ENCODE measurements around the gene ITIH4.

Gene ITIH4

GRCh38 chr3:52795298-52795900 is 35.1 kb downstream of the ITIH4 start:
- no peak for DNase-seq

DNA sequence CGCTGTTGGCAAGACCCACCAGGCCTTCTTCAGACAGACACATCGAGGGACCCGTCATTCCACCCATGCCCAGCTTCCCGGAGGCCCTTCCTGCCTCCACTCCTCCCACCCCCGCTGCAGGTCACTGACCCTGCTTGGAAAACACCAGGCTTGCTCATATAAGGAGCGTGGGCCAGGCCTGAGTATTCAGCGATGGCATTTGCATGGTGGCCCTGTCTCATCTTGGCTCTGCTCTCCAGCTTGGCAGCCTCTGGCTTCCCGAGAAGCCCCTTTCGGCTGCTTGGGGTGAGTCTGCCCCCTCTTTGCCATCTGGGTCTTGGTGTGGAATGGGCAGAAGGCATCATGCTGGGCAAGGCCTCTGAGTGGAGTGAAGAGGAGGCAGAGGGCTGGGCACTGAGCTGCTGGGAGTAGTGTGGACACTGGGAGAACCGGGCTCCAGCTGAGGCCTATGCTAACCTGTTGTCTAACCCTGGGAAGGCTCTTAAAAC is 35.8 kb downstream of the ITIH4 start, which contains the start of gene ITIH3:
Gene ITIH3, plus strand, starts transcription at position 185 of the 488 bp plus-strand sequence. Its CDS starts 8 bp downstream, at position 193.
- DNase-seq: peak in 1 of 3 donors; percentile 17

DNA sequence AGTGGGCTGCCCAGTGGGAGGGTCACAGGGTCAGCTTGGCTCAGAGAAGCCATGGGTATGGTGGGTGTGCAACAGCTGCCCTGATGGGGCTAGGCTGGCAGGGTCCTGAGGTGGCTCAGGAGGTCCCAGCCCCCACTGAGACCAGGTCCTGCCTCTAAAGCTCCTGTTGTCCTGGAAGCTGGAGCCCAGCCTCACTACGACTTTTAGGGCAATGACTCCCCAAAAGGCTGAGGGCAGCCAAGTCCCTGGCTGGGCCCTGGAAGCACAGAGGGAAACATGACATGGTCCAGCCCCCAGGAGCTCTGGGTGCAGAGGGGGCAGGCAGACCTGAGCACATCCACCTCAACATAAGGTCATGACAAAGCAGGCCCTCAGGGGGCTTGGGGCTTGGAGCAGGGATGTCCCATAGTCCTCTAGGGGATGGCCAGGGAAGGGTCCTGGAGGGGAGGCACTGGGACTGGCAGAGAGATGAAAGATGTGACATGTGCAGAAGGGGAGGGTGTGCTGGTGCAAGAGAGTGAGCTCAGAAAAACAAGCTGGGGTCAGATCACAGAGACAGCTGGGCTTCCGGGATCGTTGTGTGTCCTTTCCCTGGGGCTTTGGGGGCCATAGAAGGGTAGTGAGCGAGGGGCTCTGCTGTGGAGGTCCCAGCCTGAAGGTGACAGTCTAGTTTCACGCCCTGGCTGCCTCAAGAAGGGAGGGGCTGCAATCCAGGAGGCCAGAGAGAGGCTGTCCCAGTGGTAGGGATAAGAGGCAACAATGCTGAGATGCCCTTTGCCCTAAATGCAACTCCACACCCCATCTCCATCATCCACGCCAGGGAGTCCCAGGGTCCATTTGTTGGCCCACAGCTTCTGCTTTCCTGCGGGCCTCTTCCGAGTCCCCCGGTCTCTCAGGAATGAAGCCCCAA is 36.5 kb downstream of the ITIH4 start:
- DNase-seq: no peak

DNA sequence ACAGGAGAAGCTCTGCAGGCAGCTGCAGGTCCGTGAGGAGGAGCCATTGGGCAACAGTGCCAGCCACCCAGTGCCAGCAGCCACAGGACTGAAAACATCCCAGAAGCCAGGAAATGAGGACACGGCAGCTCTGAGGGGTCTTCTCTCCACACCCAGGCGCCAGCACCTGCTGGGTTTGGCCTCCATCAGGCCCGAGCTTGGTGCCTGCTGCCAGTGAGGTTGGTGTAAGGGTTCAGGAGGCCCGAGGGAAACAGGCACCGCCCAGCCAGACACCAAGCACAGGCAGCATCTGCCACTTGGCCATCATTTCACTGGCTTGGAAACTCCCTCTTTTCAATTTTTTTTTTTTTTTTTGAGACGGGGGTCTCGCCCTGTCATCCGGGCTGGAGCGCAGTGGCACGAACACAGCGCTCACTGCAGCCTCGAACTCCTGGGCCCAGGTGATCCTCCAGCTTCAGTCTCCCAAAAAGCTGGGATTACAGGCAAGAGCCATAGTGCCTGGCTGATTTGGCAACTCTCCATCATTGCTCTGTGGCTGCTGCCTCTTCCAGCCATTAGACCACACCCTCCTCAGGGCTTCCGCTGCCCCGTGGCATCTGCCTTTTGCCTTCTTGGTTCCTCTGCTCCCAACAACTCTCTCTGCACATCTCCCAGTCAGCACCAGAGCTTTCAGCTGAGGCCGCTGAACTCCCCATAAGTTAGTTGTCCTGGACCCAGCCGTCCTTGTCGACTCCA is 37.3 kb downstream of the ITIH4 start:
- DNase-seq: no peak

DNA sequence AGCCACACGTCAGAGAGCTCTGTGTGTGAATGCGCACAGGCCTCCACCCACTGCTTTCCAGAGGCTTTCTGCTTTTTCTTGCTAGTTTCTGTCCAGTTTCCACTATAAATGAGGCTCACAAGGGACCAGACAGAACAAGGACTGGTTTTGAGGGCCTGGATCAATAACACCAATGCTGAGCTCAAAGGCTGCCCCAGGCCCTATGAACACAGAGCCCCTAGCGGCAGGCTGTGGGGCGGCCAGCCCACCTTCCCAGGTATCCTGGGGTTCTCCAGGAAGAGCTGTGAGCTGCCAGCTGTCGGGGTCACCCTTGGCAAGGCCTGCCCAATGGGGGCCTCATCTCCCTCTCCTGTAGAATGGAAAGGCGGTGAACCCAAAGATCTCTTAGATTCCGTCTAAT is 38.1 kb downstream of the ITIH4 start:
- no peak for DNase-seq

GRCh38 chr3:52791928-52792327 is 38.5 kb downstream of the ITIH4 start:
- DNase-seq: no peak

GRCh38 chr3:52791366-52791765 is 39.1 kb downstream of the ITIH4 start:
- DNase-seq: no peak

DNA sequence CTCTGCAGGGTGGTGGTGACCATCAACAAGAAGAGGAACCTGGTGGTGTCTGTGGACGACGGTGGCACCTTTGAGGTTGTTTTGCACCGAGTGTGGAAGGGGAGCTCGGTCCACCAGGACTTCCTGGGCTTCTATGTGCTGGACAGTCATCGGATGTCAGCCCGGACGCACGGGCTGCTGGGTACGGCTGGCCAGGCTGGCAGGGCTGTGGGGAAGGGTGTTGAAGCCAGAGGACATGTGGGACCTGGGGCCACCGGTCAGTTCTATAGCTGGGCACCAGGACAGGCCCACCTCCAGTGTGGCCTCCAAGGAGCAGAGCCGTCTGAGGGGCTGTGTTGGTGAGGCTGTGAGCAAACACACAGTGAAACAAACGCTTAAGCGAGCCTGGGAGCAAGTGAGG is 39.7 kb downstream of the ITIH4 start:
- no peak for DNase-seq

DNA sequence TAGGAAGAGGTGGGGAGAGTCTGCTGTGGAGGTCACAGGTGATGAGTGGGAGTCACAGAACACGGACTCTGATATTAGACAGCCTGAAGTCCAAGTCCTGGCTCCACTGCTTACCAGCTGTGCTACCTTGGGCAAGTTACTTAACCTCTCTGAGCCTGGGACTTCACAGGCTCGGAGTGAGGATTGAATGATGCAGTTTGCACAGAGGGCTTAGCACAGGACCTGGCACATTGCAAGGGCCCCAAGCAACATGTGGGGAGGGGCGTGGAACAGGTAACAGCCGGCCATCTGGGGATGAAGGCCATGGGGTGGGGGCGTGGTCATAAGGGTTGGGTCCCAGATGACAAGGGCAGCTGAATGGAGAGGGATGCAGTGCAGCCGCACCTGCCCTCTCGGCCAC is 40.1 kb downstream of the ITIH4 start:
- no peak for DNase-seq

DNA sequence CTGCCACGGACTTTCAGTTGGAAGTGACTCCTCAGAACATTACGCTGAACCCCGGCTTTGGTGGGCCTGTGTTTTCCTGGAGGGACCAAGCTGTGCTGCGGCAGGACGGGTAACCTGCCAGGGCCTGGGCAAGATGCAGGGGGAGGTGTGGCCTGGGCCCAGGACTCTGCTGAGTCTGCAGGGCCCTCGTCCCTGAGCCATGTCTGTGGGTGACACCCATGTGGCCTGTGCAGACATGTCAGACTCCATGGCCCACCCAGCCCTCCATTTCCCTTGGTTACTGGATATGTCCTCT is 40.8 kb downstream of the ITIH4 start:
- DNase-seq: no peak

DNA sequence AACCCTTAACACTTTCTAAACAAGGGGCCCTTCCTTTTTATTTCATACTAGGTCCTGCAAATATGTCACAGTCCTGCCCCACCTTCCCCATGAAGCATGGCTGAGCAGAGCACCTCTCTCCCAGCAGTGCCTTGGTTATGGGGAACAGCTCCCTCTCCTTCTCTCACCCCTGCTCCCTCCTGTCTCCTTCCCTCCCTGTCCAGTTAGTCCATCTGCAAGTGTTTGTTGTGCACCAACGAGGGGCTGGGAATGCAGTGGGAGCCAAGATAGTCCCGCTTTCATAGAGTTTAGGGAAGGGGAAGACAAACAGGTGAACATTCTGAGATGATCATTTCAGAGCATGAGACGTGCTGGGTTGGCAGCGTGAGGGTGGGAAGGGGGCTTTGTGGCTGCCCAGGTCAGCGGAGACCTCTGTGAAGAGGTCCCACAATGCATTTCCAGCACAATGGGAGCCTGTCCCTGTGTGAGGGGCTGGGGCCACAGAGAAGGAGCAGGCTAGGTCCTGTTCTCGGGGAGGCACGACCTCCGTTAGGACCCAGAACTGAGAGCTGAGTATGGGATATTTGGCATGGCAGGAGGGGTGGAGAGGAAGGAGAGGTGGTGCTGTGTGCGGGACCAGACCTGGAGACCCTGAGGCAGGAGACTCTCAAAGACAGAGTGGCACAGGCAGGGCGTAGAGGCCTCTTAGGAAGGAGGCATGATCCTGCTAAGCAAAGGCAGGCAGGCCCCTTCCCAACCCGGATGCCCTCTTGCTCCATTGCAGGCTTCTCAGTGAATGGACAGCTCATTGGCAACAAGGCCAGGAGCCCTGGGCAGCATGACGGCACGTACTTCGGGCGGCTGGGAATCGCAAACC is 41.4 kb downstream of the ITIH4 start:
- no peak for DNase-seq

DNA sequence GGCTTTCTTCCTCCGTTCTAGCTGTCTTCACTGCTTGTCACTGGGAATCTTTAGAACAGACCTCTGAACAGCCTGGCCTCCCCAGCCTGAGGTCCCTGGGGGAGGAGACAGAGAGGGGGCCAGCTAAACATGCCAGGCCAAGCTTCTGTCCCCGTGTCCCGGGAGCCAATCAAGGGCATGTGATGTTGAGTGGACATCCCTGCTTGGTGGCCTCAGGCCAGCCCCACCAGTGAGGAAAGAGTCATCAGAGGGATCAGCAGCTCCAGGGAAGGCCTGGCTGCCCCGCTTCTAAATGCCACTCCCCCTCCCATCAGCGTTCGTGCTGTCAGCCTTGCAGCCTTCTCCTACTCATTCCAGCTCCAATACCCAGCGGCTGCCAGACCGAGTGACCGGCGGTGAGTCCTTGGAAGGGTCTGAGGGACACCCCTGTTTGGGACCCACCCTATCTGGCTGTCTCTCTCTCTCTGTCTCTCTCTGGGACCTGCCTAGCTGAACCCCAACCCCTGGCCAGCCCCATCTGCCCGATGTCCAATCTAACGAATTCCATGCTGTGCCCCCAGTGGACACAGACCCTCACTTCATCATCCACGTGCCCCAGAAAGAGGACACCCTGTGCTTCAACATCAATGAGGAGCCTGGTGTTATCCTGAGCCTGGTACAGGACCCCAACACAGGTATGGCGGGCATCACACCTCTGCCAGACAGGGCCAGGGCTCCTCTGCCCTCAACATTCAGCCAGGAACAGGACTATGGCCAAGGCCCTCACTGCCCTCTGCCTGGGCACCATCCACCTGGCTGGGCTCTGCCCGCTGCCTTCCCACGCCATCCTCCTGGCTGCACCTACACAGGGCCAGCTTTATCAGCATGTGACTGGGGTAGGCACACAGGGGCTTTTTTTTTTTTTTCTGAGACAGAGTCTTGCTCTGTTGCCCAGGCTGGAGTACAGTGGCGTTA is 42.5 kb downstream of the ITIH4 start:
- no peak for DNase-seq

- no peak for DNase-seq
Observed at GRCh38 chr3:52787246-52787645, 43.2 kb downstream of the ITIH4 start.

- DNase-seq: no peak
Observed at GRCh38 chr3:52786330-52787215, 43.9 kb downstream of the ITIH4 start.

DNA sequence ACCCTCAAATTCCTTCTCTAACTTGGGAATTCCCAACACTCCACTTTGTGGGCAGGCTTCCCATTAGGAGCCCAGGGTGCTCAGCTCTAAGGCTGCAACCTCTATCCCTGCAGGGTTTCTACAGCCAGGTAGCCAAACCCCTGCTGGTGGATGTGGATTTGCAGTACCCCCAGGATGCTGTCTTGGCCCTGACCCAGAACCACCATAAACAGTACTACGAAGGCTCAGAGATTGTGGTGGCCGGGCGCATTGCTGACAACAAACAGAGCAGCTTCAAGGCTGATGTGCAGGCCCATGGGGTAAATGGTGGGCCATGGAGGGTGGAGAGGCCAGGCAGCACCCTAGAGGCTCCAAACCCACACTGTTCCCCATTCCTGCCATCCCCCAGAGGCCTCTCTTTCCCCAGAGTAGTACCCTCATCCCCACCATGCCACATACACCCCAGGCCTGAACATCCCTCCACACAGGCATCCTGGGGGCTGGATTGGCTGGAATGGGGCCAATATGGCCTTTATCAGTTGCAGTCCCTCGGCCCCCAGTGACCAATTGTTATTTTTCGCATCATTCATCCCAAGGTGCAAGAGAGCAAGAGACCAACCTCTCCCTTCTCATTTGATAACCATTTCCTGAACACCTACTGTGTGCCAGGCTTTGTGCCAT is 45.4 kb downstream of the ITIH4 start:
- no peak for DNase-seq

DNA sequence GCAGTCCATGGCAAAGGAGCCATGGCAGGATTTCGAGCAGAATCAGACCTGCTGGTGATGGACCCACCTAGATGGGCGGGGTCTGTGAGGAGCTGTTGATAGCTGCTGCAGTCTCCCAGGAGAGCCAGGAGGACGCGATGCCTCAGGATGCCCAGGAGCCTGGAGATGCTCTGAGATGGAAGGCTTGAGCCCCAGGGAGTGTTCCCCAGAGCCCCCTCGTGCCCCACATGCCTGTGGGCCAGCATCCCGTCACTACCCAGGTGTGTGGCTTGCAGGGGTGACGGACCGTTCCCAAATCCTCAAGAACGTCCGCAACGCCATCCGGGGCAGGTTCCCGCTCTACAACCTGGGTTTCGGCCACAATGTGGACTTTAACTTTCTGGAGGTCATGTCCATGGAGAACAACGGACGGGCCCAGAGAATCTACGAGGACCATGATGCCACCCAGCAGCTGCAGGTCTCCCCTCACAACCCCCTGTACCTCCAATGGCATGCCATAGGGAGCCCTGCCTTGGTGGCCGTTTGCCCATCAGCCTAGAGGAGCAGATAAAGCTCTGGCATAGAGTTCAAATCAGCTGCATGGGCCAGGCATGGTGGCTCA is 46.4 kb downstream of the ITIH4 start:
- no peak for DNase-seq

DNA sequence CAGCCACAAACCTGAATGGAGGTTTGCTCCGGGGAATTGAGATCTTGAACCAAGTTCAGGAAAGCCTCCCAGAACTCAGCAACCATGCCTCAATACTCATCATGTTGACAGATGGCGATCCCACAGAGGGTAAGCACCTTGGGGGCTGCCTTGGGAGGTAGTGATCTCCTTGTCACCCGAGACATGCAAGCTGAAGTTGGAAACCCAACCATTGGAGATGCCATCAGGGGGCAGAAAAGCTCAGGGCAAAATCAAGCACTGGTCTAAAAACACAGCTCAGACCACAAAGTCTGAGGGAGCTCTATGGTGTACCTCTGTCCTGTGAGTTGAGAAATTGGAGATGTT is 47.3 kb downstream of the ITIH4 start:
- DNase-seq: no peak

GRCh38 chr3:52782412-52783210 is 47.9 kb downstream of the ITIH4 start:
- DNase-seq: no peak

DNA sequence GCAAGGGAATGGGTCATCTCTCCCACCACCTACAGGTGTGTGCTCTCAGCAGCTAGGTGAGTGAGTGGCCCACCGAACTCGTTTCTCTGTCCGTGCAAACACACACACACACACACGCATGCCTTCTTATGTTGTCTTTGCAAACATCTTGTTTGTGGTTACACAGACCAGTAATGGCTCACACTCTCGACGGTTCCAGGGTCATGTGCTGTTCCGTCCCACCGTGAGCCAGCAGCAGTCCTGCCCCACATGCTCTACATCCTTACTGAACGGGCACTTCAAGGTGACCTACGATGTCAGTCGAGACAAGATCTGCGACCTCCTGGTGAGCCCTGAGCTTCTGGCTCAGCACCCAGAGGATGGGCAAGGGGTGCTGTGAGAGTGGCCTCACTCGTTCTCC is 48.7 kb downstream of the ITIH4 start:
- no peak for DNase-seq

All from suppressor macrophage treated with lipopolysaccharide for 1 hour (primary cell).